Heart left ventricle (tissue), 16 donors: Measurements from ENCODE around the gene NMNAT3. TPM values are rescaled to one million over a fixed set of nuclear protein-coding genes. Genes with fewer than 3 reads are reported as not detected.
"Not testable (repeated sequence)": the region's sequence is repeated elsewhere in the genome, so short reads cannot be mapped to it uniquely, and the experiment has no call there.

Experiments
- ATAC-seq, 4 donors: fragments of 200-7000 bp; cut with Tn5 transposase; one replicate each; pipeline ENCODE4 v1.9.1; 2020 to 2022; ENCODE audit warnings: moderate library complexity in 4 of 4, mild to moderate bottlenecking in 3 of 4, moderate number of reproducible peaks in 1 of 4
- DNase-seq, 5 donors: peaks; one replicate each; pipeline ENCODE4 v3.0.0-alpha.2; 2020
- H3K27ac ChIP-seq, 12 donors: fragments of 200-600 bp; sonication (generic) in 4 of 12; one replicate each; pipeline versions ENCODE4 v1.5.0 to v1.8.0; 2016 to 2022; ENCODE audit warnings: mild to moderate bottlenecking in 2 of 12
- H3K27me3 ChIP-seq, 9 donors: fragments of 200-600 bp; sonication (generic) in 2 of 9; one replicate each; pipeline versions ENCODE4 v1.5.1 to v1.8.0; 2016 to 2022; ENCODE audit warnings: mild to moderate bottlenecking in 3 of 9
- H3K36me3 ChIP-seq, 9 donors: fragments of 200-600 bp; sonication (generic) in 2 of 9; one replicate each; pipeline versions ENCODE4 v1.5.0 to v1.8.0; 2018 to 2022; ENCODE audit warnings: mild to moderate bottlenecking in 2 of 9
- H3K4me1 ChIP-seq, 12 donors: fragments of 200-600 bp; sonication (generic) in 4 of 12; one replicate each; pipeline versions ENCODE4 v1.5.0 to v1.8.0; 2016 to 2022; ENCODE audit warnings: mild to moderate bottlenecking in 3 of 12
- H3K4me3 ChIP-seq, 12 donors: fragments of 200-600 bp; sonication (generic) in 4 of 12; one replicate each; pipeline versions ENCODE4 v1.5.0 to v1.8.0; 2017 to 2022; ENCODE audit warnings: mild to moderate bottlenecking in 9 of 12, moderate library complexity in 4 of 12
- H3K9me3 ChIP-seq, 12 donors: fragments of 200-600 bp; sonication (generic) in 4 of 12; one replicate each; pipeline versions ENCODE4 v1.5.0 to v1.8.0; 2016 to 2022; ENCODE audit warnings: mild to moderate bottlenecking in 1 of 12
- POLR2A ChIP-seq, 2 donors: fragments of 450-650 bp; IDR thresholded peaks; one replicate each; pipeline ENCODE4 v1.6.1; 2017; ENCODE audit warnings: antibody characterized with exemption in 2 of 2, mild to moderate bottlenecking in 2 of 2, moderate library complexity in 2 of 2
- WGBS, 4 donors: extraction: QIAGEN DNeasy Blood & Tissue Kit in 2 of 4; methylation state at CpG; one replicate each; pipeline versions ENCODE4 v1.1.5 to v1.1.7; 2013 to 2018; 5-methylcytosine and 5-hydroxymethylcytosine counted together
- intact Hi-C, 10 donors: fragments of 100-400 bp; cut with DNase I; formaldehyde crosslinking; loops; one replicate each; pipeline versions ENCODE4 v1.11.1 to v1.14.2; 2022
- polyA plus RNA-seq, 2 donors: library from polyadenylated mRNA; stranded (reverse); fragments of 200-250 nt; gene quantifications; one replicate each; pipeline ENCODE4 v1.2.3, GENCODE V29; 2013
- total RNA-seq, 9 donors: library from RNA; depleted of rRNA in 2 of 9; stranded (reverse); fragments of >200 nt in 2 of 9; fragmentation: NEBNext Ultra II Directional in 3 of 9; extraction: Animal tissue kit (Norgen Biotek cat#: 25700) in 3 of 9; gene quantifications; one replicate each; pipeline versions ENCODE4 v1.1.0 to v1.2.4, GENCODE V29; 2016 to 2023
- TF ChIP-seq, protein P1 (sequence below), 12 donors: fragments of 200-600 bp; sonication (generic) in 4 of 12; IDR thresholded peaks; one replicate each; pipeline versions ENCODE4 v1.5.0 to v1.8.0; 2018 to 2022; ENCODE audit warnings: antibody characterized with exemption in 12 of 12, mild to moderate bottlenecking in 5 of 12
- donor health status: ischemic (EF 13 %, LVEDD 7.1; RV severe dilation, severe dysfunction).
- donor health status: healthy with polysubstance abuse.
- donor health status: DM: no; HTN: yes; CAD: no.
- donor health status: DM: no; HTN: no; CAD: no.
- donor health status: ischemic (EF 25% LVEDD 6.9; RV normal size, moderate dysfunction).
- donor health status: ischemic (EF 25% LVEDD 5.7; RV mildly dilated, moderate dysfunction).
- donor health status: healthy.
- donor health status: DM: yes; HTN: yes; CAD: no.
- donor health status: ischemic (EF 35%, LVEDD 5.7; RV mildly dilated, moderate dysfunction).
- donor health status: nonischemic (EF 11% LVEDD 7.7; RV severe dilation, severe dysfunction).
- donor health status: DM: yes; HTN: yes; CAD: no.
- donor health status: PGD.
- donor health status: ischemic (EF 29% LVEDD 5.4; RV normal size, mild dysfunction).
- donor health status: nonischemic (EF 23%, LVEDD 6.1; RV moderate dilation, normal function).

The NMNAT3 gene
- total and polyA plus RNA-seq, 11 donors = 6.5 to 15.4 (median 11.0) TPM

- Histone ChIP-seq H3K9me3 (no peaks in the 10 kb centered on the region), H3K27me3 (no peaks in the 10 kb centered on the region), H3K4me3 (no peak overlapping the region), H3K4me1 (no peaks in the 10 kb centered on the region), H3K36me3 (no peaks in the 10 kb centered on the region), H3K27ac (no peak overlapping the region)
- DNase-seq (no peak), ATAC-seq (no peak)
- WGBS, 4 donors = 89 to 95% (median 93%) methylated on average over 2 of the region's 2 CpGs
- no peak for TF ChIP-seq POLR2A (IDR thresholded peaks at IDR 0.05)
- TF ChIP-seq, protein P1, sequence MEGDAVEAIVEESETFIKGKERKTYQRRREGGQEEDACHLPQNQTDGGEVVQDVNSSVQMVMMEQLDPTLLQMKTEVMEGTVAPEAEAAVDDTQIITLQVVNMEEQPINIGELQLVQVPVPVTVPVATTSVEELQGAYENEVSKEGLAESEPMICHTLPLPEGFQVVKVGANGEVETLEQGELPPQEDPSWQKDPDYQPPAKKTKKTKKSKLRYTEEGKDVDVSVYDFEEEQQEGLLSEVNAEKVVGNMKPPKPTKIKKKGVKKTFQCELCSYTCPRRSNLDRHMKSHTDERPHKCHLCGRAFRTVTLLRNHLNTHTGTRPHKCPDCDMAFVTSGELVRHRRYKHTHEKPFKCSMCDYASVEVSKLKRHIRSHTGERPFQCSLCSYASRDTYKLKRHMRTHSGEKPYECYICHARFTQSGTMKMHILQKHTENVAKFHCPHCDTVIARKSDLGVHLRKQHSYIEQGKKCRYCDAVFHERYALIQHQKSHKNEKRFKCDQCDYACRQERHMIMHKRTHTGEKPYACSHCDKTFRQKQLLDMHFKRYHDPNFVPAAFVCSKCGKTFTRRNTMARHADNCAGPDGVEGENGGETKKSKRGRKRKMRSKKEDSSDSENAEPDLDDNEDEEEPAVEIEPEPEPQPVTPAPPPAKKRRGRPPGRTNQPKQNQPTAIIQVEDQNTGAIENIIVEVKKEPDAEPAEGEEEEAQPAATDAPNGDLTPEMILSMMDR (IDR thresholded peaks at IDR 0.05) = no peak
- intact Hi-C loops = no loop called here
These were observed 70.3 kb downstream of the NMNAT3 start for GRCh38 chr3:139607257-139608107.

- no peak for ATAC-seq
- no peak for DNase-seq
- Histone ChIP-seq H3K9me3 (no peaks in the 10 kb centered on the region), H3K36me3 (no peaks in the 10 kb centered on the region), H3K27ac (no peak overlapping the region), H3K4me3 (no peak overlapping the region), H3K27me3 (no peaks in the 10 kb centered on the region), H3K4me1 (peaks cover 0 to 13% (median 0%) of the 10 kb centered on the region in 12 donors)
- WGBS, 4 donors = 94 to 96% (median 96%) methylated on average over 1 of the region's 1 CpG
- intact Hi-C loops = no loop called here
- TF ChIP-seq, protein P1 (IDR thresholded peaks at IDR 0.05) = no peak
- TF ChIP-seq POLR2A (IDR thresholded peaks at IDR 0.05) = no peak
These were observed 75.8 kb downstream of the NMNAT3 start for GRCh38 chr3:139602003-139602402.

DNA sequence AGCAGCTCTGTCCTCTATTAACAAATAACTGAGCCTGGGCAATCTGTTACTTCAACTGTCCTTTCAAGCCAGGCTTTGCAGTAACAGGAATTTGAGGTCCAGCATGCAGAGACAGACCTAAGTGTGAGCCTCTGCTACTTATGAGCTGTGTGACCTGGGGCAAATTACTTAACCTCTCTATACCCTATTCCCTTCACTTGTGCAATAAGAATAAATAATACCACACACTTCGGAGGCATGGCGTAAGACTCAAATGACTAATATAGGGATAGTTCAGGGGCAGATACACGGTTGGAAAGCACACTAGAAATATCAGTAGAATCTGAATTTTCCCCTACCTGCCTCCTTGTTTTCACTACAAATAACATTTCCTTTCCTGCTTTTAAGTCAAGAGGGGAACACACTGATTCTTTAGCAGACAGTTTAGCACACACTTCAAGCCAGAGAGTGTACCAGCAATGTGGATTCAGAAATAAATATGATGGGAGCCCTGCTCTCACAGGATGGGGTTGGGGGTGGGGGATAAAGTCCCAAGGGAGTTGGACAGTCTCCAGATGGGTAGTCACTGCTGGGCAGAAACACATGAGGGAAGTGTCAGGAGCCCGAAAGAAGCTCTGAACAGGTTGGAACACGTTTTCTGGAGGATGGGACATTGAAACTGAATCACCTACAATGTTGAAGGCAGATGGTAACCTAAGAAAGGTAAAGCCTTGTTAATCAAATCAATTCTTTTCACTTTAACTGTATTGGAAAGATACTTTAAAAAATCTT, 76.4 kb downstream of the NMNAT3 start:
- Histone ChIP-seq H3K27ac (no peak overlapping the region), H3K4me1 (peaks cover 0 to 13% (median 0%) of the 10 kb centered on the region in 12 donors), H3K27me3 (no peaks in the 10 kb centered on the region), H3K4me3 (no peak overlapping the region), H3K9me3 (no peaks in the 10 kb centered on the region), H3K36me3 (no peaks in the 10 kb centered on the region)
- DNase-seq = no peak
- ATAC-seq = no peak
- no peak for TF ChIP-seq POLR2A (IDR thresholded peaks at IDR 0.05)
- TF ChIP-seq, protein P1 (IDR thresholded peaks at IDR 0.05) = no peak
- intact Hi-C loops = no loop called here
- WGBS, 4 donors = 75 to 88% (median 80%) methylated on average over 5 of the region's 5 CpGs

GRCh38 chr3:139597947-139598346, 79.8 kb downstream of the NMNAT3 start:
- Histone ChIP-seq H3K4me1 (peaks cover 0 to 13% (median 0%) of the 10 kb centered on the region in 12 donors), H3K4me3 (no peak overlapping the region), H3K36me3 (no peaks in the 10 kb centered on the region), H3K27me3 (no peaks in the 10 kb centered on the region), H3K27ac (no peak overlapping the region), H3K9me3 (peaks cover 0 to 4% (median 0%) of the 10 kb centered on the region in 12 donors)
- TF ChIP-seq POLR2A (IDR thresholded peaks at IDR 0.05) = no peak
- TF ChIP-seq, protein P1 (IDR thresholded peaks at IDR 0.05) = no peak
- ATAC-seq (peak in 3 of 4 donors; percentile 59 to 73 (median 63)), DNase-seq (no peak)
- intact Hi-C loops = no loop called here
- WGBS, 4 donors = 21 to 31% (median 24%) methylated on average over 1 of the region's 1 CpG

GRCh38 chr3:139591186-139591585, 86.6 kb downstream of the NMNAT3 start:
- H3K27ac ChIP-seq, DNase-seq, H3K36me3 ChIP-seq, H3K4me3 ChIP-seq, intact Hi-C loops, ATAC-seq, H3K9me3 ChIP-seq, H3K27me3 ChIP-seq, H3K4me1 ChIP-seq: not testable (repeated sequence)
- WGBS, 4 donors = 81 to 90% (median 87%) methylated on average over 2 to 18 of the region's 22 CpGs
